ENCODE measurements around the gene WDR86.

WDR86 gene

DNA sequence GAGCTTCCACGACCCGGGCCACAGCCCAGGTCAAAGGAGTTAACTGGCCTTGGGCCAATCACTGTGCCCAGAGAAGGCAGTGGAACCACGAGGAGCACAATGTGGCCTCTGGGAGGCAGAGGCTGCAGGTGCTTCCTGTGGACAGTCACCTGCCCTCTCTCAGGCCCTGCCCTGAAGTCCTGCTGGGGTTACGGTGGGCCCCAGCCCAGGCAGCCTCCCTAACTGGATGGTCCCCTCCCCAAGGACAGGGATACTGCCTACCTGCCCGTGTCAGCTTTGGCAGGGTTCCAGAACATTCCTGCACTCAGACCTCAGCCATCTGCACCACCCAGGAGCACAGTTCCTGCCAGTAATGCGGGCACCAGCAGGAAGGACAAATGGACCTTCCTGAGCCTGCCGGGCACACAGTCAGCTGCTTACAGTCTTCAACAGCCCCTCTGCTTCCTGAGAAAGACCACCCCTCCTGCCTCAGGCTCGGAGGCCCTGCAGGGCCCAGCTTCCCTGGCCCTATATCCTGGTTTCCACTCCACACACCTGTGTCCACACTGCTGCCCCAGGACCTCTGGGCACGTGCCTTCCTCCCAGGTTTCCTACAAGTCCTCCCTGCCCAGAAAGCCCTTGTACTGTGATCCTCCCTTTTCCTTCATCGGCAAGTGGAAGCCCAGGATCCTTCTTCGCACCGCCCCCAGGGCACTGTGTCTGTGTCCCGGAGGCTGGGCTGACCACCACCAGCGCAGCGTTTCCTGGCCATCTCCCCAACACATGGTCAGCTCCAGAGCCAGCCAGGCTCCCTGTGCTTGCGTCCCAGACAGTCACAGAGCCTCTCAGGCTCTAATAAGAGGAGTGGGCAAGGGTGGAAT, 23.3 kb downstream of the WDR86 start:
- H3K4me1 ChIP-seq (ENCODE audit: low read length), result peaks cover 7% of the 10 kb centered on the region
- no peaks in the 10 kb centered on the region for H3K79me2 ChIP-seq (ENCODE audit: low read length)
- peaks cover 99% of the 10 kb centered on the region for H3K27me3 ChIP-seq (replicated peaks; ENCODE audit: insufficient read depth, low read length)
- no peak overlapping the region for H3K9ac ChIP-seq (ENCODE audit: low read length)
- no peak for DNase-seq
- no peak overlapping the region for H3K27ac ChIP-seq (ENCODE audit: low read length)
- TF ChIP-seq EZH2phosphoT487 (IDR thresholded peaks at IDR 0.05; ENCODE audit: low read length) (no peak), EZH2 (optimal IDR thresholded peaks at IDR 0.05; ENCODE audit: low read depth, low read length) (no peak)
- TF ChIP-seq, protein P1, sequence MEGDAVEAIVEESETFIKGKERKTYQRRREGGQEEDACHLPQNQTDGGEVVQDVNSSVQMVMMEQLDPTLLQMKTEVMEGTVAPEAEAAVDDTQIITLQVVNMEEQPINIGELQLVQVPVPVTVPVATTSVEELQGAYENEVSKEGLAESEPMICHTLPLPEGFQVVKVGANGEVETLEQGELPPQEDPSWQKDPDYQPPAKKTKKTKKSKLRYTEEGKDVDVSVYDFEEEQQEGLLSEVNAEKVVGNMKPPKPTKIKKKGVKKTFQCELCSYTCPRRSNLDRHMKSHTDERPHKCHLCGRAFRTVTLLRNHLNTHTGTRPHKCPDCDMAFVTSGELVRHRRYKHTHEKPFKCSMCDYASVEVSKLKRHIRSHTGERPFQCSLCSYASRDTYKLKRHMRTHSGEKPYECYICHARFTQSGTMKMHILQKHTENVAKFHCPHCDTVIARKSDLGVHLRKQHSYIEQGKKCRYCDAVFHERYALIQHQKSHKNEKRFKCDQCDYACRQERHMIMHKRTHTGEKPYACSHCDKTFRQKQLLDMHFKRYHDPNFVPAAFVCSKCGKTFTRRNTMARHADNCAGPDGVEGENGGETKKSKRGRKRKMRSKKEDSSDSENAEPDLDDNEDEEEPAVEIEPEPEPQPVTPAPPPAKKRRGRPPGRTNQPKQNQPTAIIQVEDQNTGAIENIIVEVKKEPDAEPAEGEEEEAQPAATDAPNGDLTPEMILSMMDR (IDR thresholded peaks at IDR 0.05; ENCODE audit: low read length), result no peak
- H4K20me1 ChIP-seq (ENCODE audit: insufficient read depth, low read length), result no peaks in the 10 kb centered on the region
- no peak overlapping the region for H3K4me3 ChIP-seq (ENCODE audit: low read length)
- no peaks in the 10 kb centered on the region for H3K36me3 ChIP-seq (replicated peaks; ENCODE audit: insufficient read depth, low read length)
- no peak overlapping the region for H3K4me2 ChIP-seq (ENCODE audit: low read depth, low read length)
- H3K9me2 ChIP-seq (replicated peaks; ENCODE audit: insufficient read depth, low read length), result no peaks in the 10 kb centered on the region
- no peaks in the 10 kb centered on the region for H3F3A ChIP-seq (ENCODE audit: insufficient read depth, low read length)
- H3K9me3 ChIP-seq (replicated peaks; ENCODE audit: insufficient read depth, low read length), result no peaks in the 10 kb centered on the region
- no peak overlapping the region for H2AFZ ChIP-seq (ENCODE audit: low read length)

GRCh38 chr7:151385626-151386300, 24.1 kb downstream of the WDR86 start:
- Histone ChIP-seq H3K9ac (ENCODE audit: low read length) (no peak overlapping the region), H3K4me2 (ENCODE audit: low read depth, low read length) (no peak overlapping the region)

DNA sequence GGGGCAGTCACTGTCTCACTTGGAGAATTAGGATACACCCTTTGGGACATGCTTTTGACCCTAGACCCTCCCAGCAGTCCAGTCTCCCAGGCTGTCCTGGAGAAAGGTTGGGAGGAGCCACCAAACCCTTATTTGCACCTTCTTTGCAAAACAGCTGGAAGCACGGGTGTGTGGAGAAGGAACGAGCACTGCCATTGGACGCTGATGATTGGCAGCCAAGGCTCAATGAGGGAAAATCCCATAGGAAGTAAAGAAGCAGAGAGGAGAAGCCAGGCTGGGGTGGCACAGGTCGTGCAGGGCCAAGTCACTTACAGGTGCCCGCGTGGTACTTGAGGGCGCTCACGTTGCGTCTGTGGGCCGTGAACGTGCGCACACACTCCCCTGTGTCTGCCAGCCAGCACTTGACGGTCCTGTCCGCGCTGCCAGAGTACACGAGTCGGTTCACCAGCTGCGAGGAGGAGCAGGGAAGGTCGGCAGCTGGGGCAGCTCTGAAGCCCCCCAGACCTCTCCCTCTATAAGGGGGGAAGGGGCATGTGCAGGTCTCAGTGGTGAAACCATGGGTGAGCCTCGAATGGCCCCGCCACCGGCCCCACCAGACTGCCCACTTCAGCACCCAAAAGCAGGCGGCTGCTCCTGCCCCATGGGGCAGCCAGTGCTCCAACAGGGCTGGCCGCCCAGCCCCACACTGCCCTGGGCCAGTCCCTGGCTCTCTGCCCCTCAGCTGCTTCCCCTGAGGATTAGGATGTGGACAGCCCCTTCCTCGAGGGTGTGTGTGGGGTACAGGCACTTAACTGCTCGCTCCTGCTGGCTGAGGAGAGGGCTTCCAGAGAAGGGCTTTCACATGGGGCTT, 24.8 kb downstream of the WDR86 start:
- Histone ChIP-seq H3K9me2 (replicated peaks; ENCODE audit: insufficient read depth, low read length) (no peaks in the 10 kb centered on the region), H3K27me3 (replicated peaks; ENCODE audit: insufficient read depth, low read length) (peaks cover 98% of the 10 kb centered on the region), H4K20me1 (ENCODE audit: insufficient read depth, low read length) (no peaks in the 10 kb centered on the region), H3K36me3 (replicated peaks; ENCODE audit: insufficient read depth, low read length) (no peaks in the 10 kb centered on the region), H3F3A (ENCODE audit: insufficient read depth, low read length) (no peaks in the 10 kb centered on the region), H3K4me2 (ENCODE audit: low read depth, low read length) (no peak overlapping the region), H3K79me2 (ENCODE audit: low read length) (no peaks in the 10 kb centered on the region), H3K27ac (ENCODE audit: low read length) (no peak overlapping the region), H3K4me3 (ENCODE audit: low read length) (no peak overlapping the region), H2AFZ (ENCODE audit: low read length) (no peak overlapping the region), H3K9ac (ENCODE audit: low read length) (no peak overlapping the region), H3K4me1 (ENCODE audit: low read length) (peaks cover 7% of the 10 kb centered on the region), H3K9me3 (replicated peaks; ENCODE audit: insufficient read depth, low read length) (no peaks in the 10 kb centered on the region)
- TF ChIP-seq, protein P1 (IDR thresholded peaks at IDR 0.05; ENCODE audit: low read length), result no peak
- TF ChIP-seq EZH2 (optimal IDR thresholded peaks at IDR 0.05; ENCODE audit: low read depth, low read length), result no peak
- DNase-seq, result no peak

More at GRCh38 chr7:151385626-151386300, 24.1 kb downstream of the WDR86 start:
- peaks cover 99% of the 10 kb centered on the region for H3K27me3 ChIP-seq (replicated peaks; ENCODE audit: insufficient read depth, low read length)
- DNase-seq, result no peak
- H3K4me3 ChIP-seq (ENCODE audit: low read length), result no peak overlapping the region
- H3K79me2 ChIP-seq (ENCODE audit: low read length), result no peaks in the 10 kb centered on the region
- H3K36me3 ChIP-seq (replicated peaks; ENCODE audit: insufficient read depth, low read length), result no peaks in the 10 kb centered on the region
- peaks cover 7% of the 10 kb centered on the region for H3K4me1 ChIP-seq (ENCODE audit: low read length)
- H3F3A ChIP-seq (ENCODE audit: insufficient read depth, low read length), result no peaks in the 10 kb centered on the region
- no peaks in the 10 kb centered on the region for H4K20me1 ChIP-seq (ENCODE audit: insufficient read depth, low read length)
- H3K27ac ChIP-seq (ENCODE audit: low read length), result no peak overlapping the region
- H2AFZ ChIP-seq (ENCODE audit: low read length), result no peak overlapping the region
- H3K9me2 ChIP-seq (replicated peaks; ENCODE audit: insufficient read depth, low read length), result no peaks in the 10 kb centered on the region
- H3K9me3 ChIP-seq (replicated peaks; ENCODE audit: insufficient read depth, low read length), result no peaks in the 10 kb centered on the region
- TF ChIP-seq EZH2phosphoT487 (IDR thresholded peaks at IDR 0.05; ENCODE audit: low read length) (no peak), EZH2 (optimal IDR thresholded peaks at IDR 0.05; ENCODE audit: low read depth, low read length) (no peak)
- TF ChIP-seq, protein P1 (IDR thresholded peaks at IDR 0.05; ENCODE audit: low read length), result no peak

Measured in MM.1S (cell line).